ENCODE results near the gene CGB2.

CGB2 gene

DNA sequence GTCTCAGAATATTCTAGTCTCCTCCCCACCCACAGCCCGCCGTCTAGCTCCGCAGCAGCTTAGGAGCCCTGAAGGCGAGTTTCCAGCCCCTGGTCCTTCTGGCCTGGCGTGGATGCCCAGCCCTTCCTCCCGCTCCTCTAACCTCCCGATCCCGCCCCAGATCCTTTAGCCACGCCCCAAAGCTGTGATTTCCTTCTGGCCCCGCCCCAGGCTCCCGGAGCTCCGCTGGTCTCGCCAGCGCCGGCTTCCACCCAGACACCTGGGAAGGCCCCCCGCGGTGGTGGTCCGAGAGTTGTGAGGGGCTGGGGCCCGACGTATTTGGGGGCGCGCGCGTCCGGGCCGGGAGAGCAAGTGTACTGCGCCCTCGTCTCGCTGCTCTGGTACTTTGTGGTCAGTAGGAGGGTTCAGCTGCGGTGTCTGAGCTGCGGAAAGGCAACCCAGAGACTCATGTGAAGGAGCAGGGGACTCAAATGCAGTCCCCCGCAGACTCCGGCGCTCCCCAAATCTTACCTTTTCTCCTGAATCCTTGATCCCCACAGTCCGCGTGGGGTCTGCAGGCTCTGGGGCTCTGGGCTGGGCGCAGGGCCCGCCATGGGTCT lies 26.0 kb downstream of the CGB2 start, which contains the start of gene CGB7:
Gene CGB7, minus strand, starts transcription at position 114 of the 599 bp plus-strand sequence. CDS start 2,374 bp downstream, outside the sequence.
- H3K4me1 ChIP-seq (ENCODE audit: control extremely low read depth in 1 of 4, control insufficient read depth in 4 of 4, insufficient read depth in 4 of 4, low read length in 3 of 4), result peaks cover 0 to 25% (median 19%) of the 10 kb centered on the region in 4 experiments
- no peaks in the 10 kb centered on the region for H3K9me3 ChIP-seq (ENCODE audit: control extremely low read depth in 1 of 5, control insufficient read depth in 4 of 5, insufficient read depth in 2 of 5, low read depth in 1 of 5, low read length in 4 of 5)
- no peaks in the 10 kb centered on the region for H3K36me3 ChIP-seq (ENCODE audit: control insufficient read depth in 4 of 4, insufficient read depth in 4 of 4, low read length in 3 of 4)
- POLR2A ChIA-PET, result interaction anchor here (0.6 kb wide), 1 partner anchor 48 kb away, joined by 6 read pairs; no protein-coding TSS in a partner anchor
- DNase-seq, result peak in 1 of 3 donors; percentile 29
- no peak within 1 kb of the TSS for H3K27ac ChIP-seq (ENCODE audit: insufficient read depth in 1 of 2, low read depth in 1 of 2, low read length in 2 of 2, poor library complexity in 1 of 2, severe bottlenecking in 2 of 2)
- peak within 1 kb of the TSS in 6 of 7 experiments; percentile 33 to 74 (median 56) for H3K4me3 ChIP-seq (ENCODE audit: control insufficient read depth in 1 of 7, extremely low read depth in 1 of 7, insufficient read depth in 4 of 7, low read depth in 2 of 7, low read length in 6 of 7)
- H3K27me3 ChIP-seq (replicated peaks in 2 of 5; ENCODE audit: control insufficient read depth in 4 of 5, insufficient read depth in 5 of 5, low read length in 4 of 5), result peaks cover 0 to 73% (median 16%) of the 10 kb centered on the region in 5 experiments
- CTCF ChIA-PET, result interaction anchor here (1.5 kb wide), 1 partner anchor 16 kb away, joined by 3 read pairs; no protein-coding TSS in a partner anchor
- WGBS (ENCODE audit: insufficient coverage), result 4% methylated on average over 32 of the region's 38 CpGs

DNA sequence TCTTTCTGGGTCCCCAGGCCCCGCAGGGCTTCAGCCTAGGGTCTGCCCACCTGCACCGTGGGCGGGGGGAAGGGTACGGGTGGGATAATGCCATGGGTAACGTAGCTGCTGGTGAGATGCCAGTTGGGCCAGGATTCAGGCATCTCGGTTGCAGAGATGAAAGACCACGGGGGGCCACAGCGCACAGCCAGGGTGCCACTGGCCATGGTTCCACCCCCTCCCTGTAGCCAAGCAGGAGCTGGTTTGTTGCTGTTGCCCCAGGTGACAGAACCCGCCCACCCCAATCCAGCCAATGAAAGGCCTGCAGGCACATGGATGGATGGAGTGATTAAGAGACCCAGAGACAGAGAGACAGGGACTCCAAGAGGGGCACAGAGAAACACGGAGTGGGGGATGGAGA lies 26.9 kb downstream of the CGB2 start:
- no peak overlapping the region for H3K27ac ChIP-seq (ENCODE audit: insufficient read depth in 1 of 2, low read depth in 1 of 2, low read length in 2 of 2, poor library complexity in 1 of 2, severe bottlenecking in 2 of 2)
- peaks cover 0 to 25% (median 19%) of the 10 kb centered on the region in 4 experiments for H3K4me1 ChIP-seq (ENCODE audit: control extremely low read depth in 1 of 4, control insufficient read depth in 4 of 4, insufficient read depth in 4 of 4, low read length in 3 of 4)
- DNase-seq, result peak in 2 of 3 donors; percentile 33 to 35
- no peaks in the 10 kb centered on the region for H3K9me3 ChIP-seq (ENCODE audit: control extremely low read depth in 1 of 5, control insufficient read depth in 4 of 5, insufficient read depth in 2 of 5, low read depth in 1 of 5, low read length in 4 of 5)
- ChIA-PET CTCF (interaction anchor here (0.6 to 1.5 kb wide), 2 partner anchors 50 to 58 kb away, joined by 3 to 4 read pairs; no protein-coding TSS in a partner anchor), POLR2A (no interaction called here)
- H3K4me3 ChIP-seq (ENCODE audit: control insufficient read depth in 1 of 7, extremely low read depth in 1 of 7, insufficient read depth in 4 of 7, low read depth in 2 of 7, low read length in 6 of 7), result no peak overlapping the region
- peaks cover 0 to 81% (median 18%) of the 10 kb centered on the region in 5 experiments for H3K27me3 ChIP-seq (replicated peaks in 2 of 5; ENCODE audit: control insufficient read depth in 4 of 5, insufficient read depth in 5 of 5, low read length in 4 of 5)
- H3K36me3 ChIP-seq (ENCODE audit: control insufficient read depth in 4 of 4, insufficient read depth in 4 of 4, low read length in 3 of 4), result no peaks in the 10 kb centered on the region
- 47% methylated on average over 9 of the region's 10 CpGs for WGBS (ENCODE audit: insufficient coverage)

- Histone ChIP-seq H3K4me1 (ENCODE audit: control extremely low read depth in 1 of 4, control insufficient read depth in 4 of 4, insufficient read depth in 4 of 4, low read length in 3 of 4) (peaks cover 0 to 25% (median 19%) of the 10 kb centered on the region in 4 experiments), H3K9me3 (ENCODE audit: control extremely low read depth in 1 of 5, control insufficient read depth in 4 of 5, insufficient read depth in 2 of 5, low read depth in 1 of 5, low read length in 4 of 5) (no peaks in the 10 kb centered on the region), H3K4me3 (ENCODE audit: control insufficient read depth in 1 of 7, extremely low read depth in 1 of 7, insufficient read depth in 4 of 7, low read depth in 2 of 7, low read length in 6 of 7) (no peak overlapping the region), H3K36me3 (ENCODE audit: control insufficient read depth in 4 of 4, insufficient read depth in 4 of 4, low read length in 3 of 4) (no peaks in the 10 kb centered on the region), H3K27me3 (replicated peaks in 2 of 5; ENCODE audit: control insufficient read depth in 4 of 5, insufficient read depth in 5 of 5, low read length in 4 of 5) (peaks cover 0 to 86% (median 21%) of the 10 kb centered on the region in 5 experiments), H3K27ac (ENCODE audit: insufficient read depth in 1 of 2, low read depth in 1 of 2, low read length in 2 of 2, poor library complexity in 1 of 2, severe bottlenecking in 2 of 2) (no peak overlapping the region)
- ChIA-PET POLR2A (no interaction called here), CTCF (interaction anchor here (1.1 to 1.5 kb wide), 2 partner anchors 50 to 128 kb away, joined by 3 to 4 read pairs; no protein-coding TSS in a partner anchor)
- DNase-seq, result no peak
- WGBS (ENCODE audit: insufficient coverage), result 80% methylated on average over 6 of the region's 9 CpGs
These were observed 27.4 kb downstream of the CGB2 start for GRCh38 chr19:49059053-49059452.

GRCh38 chr19:49061000-49061399 lies 29.3 kb downstream of the CGB2 start:
- H3K4me1 ChIP-seq (ENCODE audit: control extremely low read depth in 1 of 4, control insufficient read depth in 4 of 4, insufficient read depth in 4 of 4, low read length in 3 of 4), result peaks cover 0 to 24% (median 17%) of the 10 kb centered on the region in 4 experiments
- no peak overlapping the region for H3K27ac ChIP-seq (ENCODE audit: insufficient read depth in 1 of 2, low read depth in 1 of 2, low read length in 2 of 2, poor library complexity in 1 of 2, severe bottlenecking in 2 of 2)
- 90% methylated on average over 2 of the region's 2 CpGs for WGBS (ENCODE audit: insufficient coverage)
- H3K36me3 ChIP-seq (ENCODE audit: control insufficient read depth in 4 of 4, insufficient read depth in 4 of 4, low read length in 3 of 4), result no peaks in the 10 kb centered on the region
- no peak for DNase-seq
- CTCF ChIA-PET, result interaction anchor here (0.9 to 1.5 kb wide), 3 partner anchors 8 to 44 kb away, joined by 3 to 4 read pairs (median 3); no protein-coding TSS in a partner anchor
- H3K9me3 ChIP-seq (ENCODE audit: control extremely low read depth in 1 of 5, control insufficient read depth in 4 of 5, insufficient read depth in 2 of 5, low read depth in 1 of 5, low read length in 4 of 5), result no peaks in the 10 kb centered on the region
- H3K4me3 ChIP-seq (ENCODE audit: control insufficient read depth in 1 of 7, extremely low read depth in 1 of 7, insufficient read depth in 4 of 7, low read depth in 2 of 7, low read length in 6 of 7), result no peak overlapping the region
- POLR2A ChIA-PET, result no interaction called here
- H3K27me3 ChIP-seq (replicated peaks in 2 of 5; ENCODE audit: control insufficient read depth in 4 of 5, insufficient read depth in 5 of 5, low read length in 4 of 5), result peaks cover 0 to 96% (median 23%) of the 10 kb centered on the region in 5 experiments

GRCh38 chr19:49061445-49061844 lies 29.8 kb downstream of the CGB2 start:
- Histone ChIP-seq H3K27ac (ENCODE audit: insufficient read depth in 1 of 2, low read depth in 1 of 2, low read length in 2 of 2, poor library complexity in 1 of 2, severe bottlenecking in 2 of 2) (no peak overlapping the region), H3K4me3 (ENCODE audit: control insufficient read depth in 1 of 7, extremely low read depth in 1 of 7, insufficient read depth in 4 of 7, low read depth in 2 of 7, low read length in 6 of 7) (no peak overlapping the region), H3K27me3 (replicated peaks in 2 of 5; ENCODE audit: control insufficient read depth in 4 of 5, insufficient read depth in 5 of 5, low read length in 4 of 5) (peaks cover 0 to 96% (median 25%) of the 10 kb centered on the region in 5 experiments), H3K4me1 (ENCODE audit: control extremely low read depth in 1 of 4, control insufficient read depth in 4 of 4, insufficient read depth in 4 of 4, low read length in 3 of 4) (peaks cover 0 to 20% (median 13%) of the 10 kb centered on the region in 4 experiments), H3K36me3 (ENCODE audit: control insufficient read depth in 4 of 4, insufficient read depth in 4 of 4, low read length in 3 of 4) (no peaks in the 10 kb centered on the region), H3K9me3 (ENCODE audit: control extremely low read depth in 1 of 5, control insufficient read depth in 4 of 5, insufficient read depth in 2 of 5, low read depth in 1 of 5, low read length in 4 of 5) (no peaks in the 10 kb centered on the region)
- 43% methylated on average over 22 of the region's 25 CpGs for WGBS (ENCODE audit: insufficient coverage)
- ChIA-PET CTCF (interaction anchor here (1.5 kb wide), 1 partner anchor 8 kb away, joined by 4 read pairs; no protein-coding TSS in a partner anchor), POLR2A (no interaction called here)
- DNase-seq, result peak in 1 of 3 donors; percentile 25

GRCh38 chr19:49064029-49064629 lies 32.4 kb downstream of the CGB2 start:
- Histone ChIP-seq H3K36me3 (ENCODE audit: control insufficient read depth in 4 of 4, insufficient read depth in 4 of 4, low read length in 3 of 4) (no peaks in the 10 kb centered on the region), H3K9me3 (ENCODE audit: control extremely low read depth in 1 of 5, control insufficient read depth in 4 of 5, insufficient read depth in 2 of 5, low read depth in 1 of 5, low read length in 4 of 5) (peaks cover 0 to 3% (median 0%) of the 10 kb centered on the region in 5 experiments), H3K27ac (ENCODE audit: insufficient read depth in 1 of 2, low read depth in 1 of 2, low read length in 2 of 2, poor library complexity in 1 of 2, severe bottlenecking in 2 of 2) (no peak overlapping the region), H3K4me3 (ENCODE audit: control insufficient read depth in 1 of 7, extremely low read depth in 1 of 7, insufficient read depth in 4 of 7, low read depth in 2 of 7, low read length in 6 of 7) (no peak overlapping the region), H3K27me3 (replicated peaks in 2 of 5; ENCODE audit: control insufficient read depth in 4 of 5, insufficient read depth in 5 of 5, low read length in 4 of 5) (peaks cover 2 to 93% (median 31%) of the 10 kb centered on the region in 5 experiments), H3K4me1 (ENCODE audit: control extremely low read depth in 1 of 4, control insufficient read depth in 4 of 4, insufficient read depth in 4 of 4, low read length in 3 of 4) (peaks cover 0 to 6% (median 0%) of the 10 kb centered on the region in 4 experiments)
- CTCF ChIA-PET, result no interaction called here
- DNase-seq, result no peak
- POLR2A ChIA-PET, result no interaction called here
- 57% methylated on average over 5 of the region's 10 CpGs for WGBS (ENCODE audit: insufficient coverage)
